Measurements from ENCODE around the gene C10orf62. TPM values are rescaled to one million over a fixed set of nuclear protein-coding genes. Genes with fewer than 3 reads are reported as not detected.

C10orf62 gene
- total RNA-seq, 4 donors from 2014 or later: 0.41 to 0.55 TPM; not detected in 2

GRCh38 chr10:97577701-97578100, 11.8 kb upstream of the C10orf62 start:
- Histone ChIP-seq H3K27me3 (no peaks in the 10 kb centered on the region), H3K36me3 (peaks cover 0 to 21% of the 10 kb centered on the region in 2 donors), H3K27ac (peak overlapping the region; percentile 90 to 92 (median 91)), H3K4me3 (no peak overlapping the region), H3K4me1 (peaks cover 28 to 30% of the 10 kb centered on the region in 2 donors), H3K9me3 (no peaks in the 10 kb centered on the region)
- no peak for DNase-seq
- in situ Hi-C loops (cut with MboI; ENCODE audit: low sequenced_read_pairs in 4 of 4) (no loop called here), intact Hi-C loops (cut with DNase I; ENCODE audit: low total_unique reads) (no loop called here)
- TF ChIP-seq POLR2A (IDR thresholded peaks at IDR 0.05): no peak
- TF ChIP-seq, protein P1, sequence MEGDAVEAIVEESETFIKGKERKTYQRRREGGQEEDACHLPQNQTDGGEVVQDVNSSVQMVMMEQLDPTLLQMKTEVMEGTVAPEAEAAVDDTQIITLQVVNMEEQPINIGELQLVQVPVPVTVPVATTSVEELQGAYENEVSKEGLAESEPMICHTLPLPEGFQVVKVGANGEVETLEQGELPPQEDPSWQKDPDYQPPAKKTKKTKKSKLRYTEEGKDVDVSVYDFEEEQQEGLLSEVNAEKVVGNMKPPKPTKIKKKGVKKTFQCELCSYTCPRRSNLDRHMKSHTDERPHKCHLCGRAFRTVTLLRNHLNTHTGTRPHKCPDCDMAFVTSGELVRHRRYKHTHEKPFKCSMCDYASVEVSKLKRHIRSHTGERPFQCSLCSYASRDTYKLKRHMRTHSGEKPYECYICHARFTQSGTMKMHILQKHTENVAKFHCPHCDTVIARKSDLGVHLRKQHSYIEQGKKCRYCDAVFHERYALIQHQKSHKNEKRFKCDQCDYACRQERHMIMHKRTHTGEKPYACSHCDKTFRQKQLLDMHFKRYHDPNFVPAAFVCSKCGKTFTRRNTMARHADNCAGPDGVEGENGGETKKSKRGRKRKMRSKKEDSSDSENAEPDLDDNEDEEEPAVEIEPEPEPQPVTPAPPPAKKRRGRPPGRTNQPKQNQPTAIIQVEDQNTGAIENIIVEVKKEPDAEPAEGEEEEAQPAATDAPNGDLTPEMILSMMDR (IDR thresholded peaks at IDR 0.05 in 4 of 5, conservative IDR thresholded peaks at IDR 0.05 in 1 of 5): no peak
- ATAC-seq: no peak

DNA sequence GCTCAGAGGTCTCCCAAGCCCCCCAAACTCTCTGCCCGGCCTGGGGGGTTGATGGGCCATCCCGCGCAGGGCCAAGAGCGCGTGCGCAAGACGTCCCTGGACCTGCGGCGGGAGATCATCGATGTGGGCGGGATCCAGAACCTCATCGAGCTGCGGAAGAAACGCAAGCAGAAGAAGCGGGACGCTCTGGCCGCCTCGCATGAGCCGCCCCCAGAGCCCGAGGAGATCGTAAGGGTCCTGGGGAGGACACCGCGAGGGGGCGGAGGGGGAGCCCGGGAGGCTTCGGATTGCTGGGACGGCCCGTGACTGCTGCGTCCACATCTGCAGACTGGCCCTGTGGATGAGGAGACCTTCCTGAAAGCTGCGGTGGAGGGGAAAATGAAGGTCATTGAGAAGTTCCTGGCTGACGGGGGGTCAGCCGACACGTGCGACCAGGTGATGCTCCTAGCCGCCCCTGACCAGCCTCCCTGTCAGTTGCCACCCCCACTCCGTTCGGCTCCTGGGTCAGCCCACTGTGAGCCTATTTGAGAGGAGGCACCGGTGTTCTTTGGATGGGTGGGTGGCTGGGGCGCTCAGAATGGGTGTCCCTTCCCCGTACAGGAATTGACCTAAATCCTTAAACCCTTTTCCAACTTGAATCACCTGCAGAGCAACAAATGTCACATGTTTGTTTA, 11.2 kb upstream of the C10orf62 start:
- ATAC-seq (no peak), DNase-seq (no peak)
- in situ Hi-C loops (cut with MboI; ENCODE audit: low sequenced_read_pairs in 4 of 4) (no loop called here), intact Hi-C loops (cut with DNase I; ENCODE audit: low total_unique reads) (no loop called here)
- peaks cover 27% of the 10 kb centered on the region in 2 donors for H3K4me1 ChIP-seq
- H3K4me3 ChIP-seq: no peak overlapping the region
- H3K36me3 ChIP-seq: peaks cover 0 to 21% of the 10 kb centered on the region in 2 donors
- no peak for TF ChIP-seq POLR2A (IDR thresholded peaks at IDR 0.05)
- no peaks in the 10 kb centered on the region for H3K9me3 ChIP-seq
- H3K27me3 ChIP-seq: no peaks in the 10 kb centered on the region
- H3K27ac ChIP-seq: peak overlapping the region; percentile 90 to 92 (median 91)

DNA sequence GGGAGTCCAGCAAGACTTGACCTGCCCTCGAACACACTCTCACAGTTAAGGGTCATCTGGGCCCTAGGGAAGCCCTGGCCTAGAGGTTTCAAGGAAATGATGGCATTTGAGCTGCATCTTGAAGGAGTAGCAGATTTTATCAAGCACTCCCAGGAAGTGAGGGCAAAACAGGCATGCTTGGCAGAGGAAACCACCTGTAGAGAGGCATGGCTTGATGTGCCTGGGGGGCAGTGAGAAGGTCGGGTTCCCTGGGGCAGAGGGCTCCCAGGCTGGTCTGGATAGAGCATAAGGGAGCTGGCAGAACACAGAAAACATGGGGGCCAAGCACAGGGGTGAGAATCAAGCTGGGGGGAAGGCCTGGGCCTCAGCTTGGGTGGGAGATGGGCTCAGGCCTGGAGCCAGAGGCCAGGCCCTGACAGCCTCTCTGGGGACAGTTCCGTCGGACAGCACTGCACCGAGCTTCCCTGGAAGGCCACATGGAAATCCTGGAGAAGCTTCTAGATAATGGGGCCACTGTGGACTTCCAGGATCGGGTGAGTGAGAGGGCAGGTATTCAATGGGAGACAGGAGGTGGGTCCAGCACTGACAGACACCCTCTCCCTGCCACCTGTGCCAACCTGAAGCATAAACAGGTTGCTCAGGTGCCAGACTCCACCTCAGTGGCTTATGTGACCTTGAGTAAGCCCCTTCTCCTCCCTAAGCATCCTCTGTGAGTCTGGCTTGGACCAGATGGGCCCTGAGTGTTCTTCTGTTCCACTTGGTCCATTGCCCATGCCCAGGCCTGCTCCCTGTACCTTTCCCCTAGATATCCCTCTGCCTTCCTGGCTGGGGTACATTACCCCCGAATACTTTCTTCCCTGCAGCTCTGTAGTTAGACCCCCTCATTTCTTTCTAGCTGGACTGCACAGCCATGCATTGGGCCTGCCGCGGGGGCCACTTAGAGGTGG, 8.8 kb upstream of the C10orf62 start:
- no peak for ATAC-seq

DNA sequence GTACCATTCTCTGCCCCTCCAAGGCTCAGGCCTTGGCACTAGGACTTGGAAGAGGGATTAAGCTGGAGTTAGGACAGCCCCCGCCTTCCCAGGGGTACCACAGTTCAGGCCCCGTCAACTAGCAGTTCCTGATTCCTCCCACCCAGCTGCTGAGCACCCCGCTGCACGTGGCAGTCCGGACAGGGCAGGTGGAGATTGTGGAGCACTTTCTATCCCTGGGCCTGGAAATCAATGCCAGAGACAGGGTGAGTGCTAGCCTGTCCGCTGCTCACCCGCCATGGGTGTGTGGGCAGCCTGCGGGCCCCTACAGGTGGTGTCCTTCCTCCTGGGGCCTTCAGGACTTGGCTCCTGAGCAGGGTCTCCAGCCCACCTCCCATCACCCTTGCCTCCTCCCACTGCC, 7.4 kb upstream of the C10orf62 start:
- no peak for TF ChIP-seq POLR2A (IDR thresholded peaks at IDR 0.05)
- TF ChIP-seq, protein P1 (IDR thresholded peaks at IDR 0.05 in 4 of 5, conservative IDR thresholded peaks at IDR 0.05 in 1 of 5): no peak
- Histone ChIP-seq H3K9me3 (no peaks in the 10 kb centered on the region), H3K36me3 (peaks cover 0 to 17% of the 10 kb centered on the region in 2 donors), H3K4me3 (no peak overlapping the region), H3K27ac (peak overlapping the region; percentile 83 to 94 (median 92)), H3K4me1 (peaks cover 6 to 24% of the 10 kb centered on the region in 2 donors), H3K27me3 (no peaks in the 10 kb centered on the region)
- no peak for DNase-seq
- in situ Hi-C loops (cut with MboI; ENCODE audit: low sequenced_read_pairs in 4 of 4): no loop called here
- ATAC-seq: no peak
- intact Hi-C loops (cut with DNase I; ENCODE audit: low total_unique reads): no loop called here

More for the DNA sequence above, 8.8 kb upstream of the C10orf62 start:
- H3K4me1 ChIP-seq: peaks cover 12 to 27% of the 10 kb centered on the region in 2 donors
- H3K27ac ChIP-seq: peak overlapping the region; percentile 54 to 92 (median 76)
- TF ChIP-seq, protein P1 (IDR thresholded peaks at IDR 0.05 in 4 of 5, conservative IDR thresholded peaks at IDR 0.05 in 1 of 5): no peak
- TF ChIP-seq POLR2A (IDR thresholded peaks at IDR 0.05): no peak
- H3K9me3 ChIP-seq: no peaks in the 10 kb centered on the region
- no peaks in the 10 kb centered on the region for H3K27me3 ChIP-seq
- peaks cover 0 to 21% of the 10 kb centered on the region in 2 donors for H3K36me3 ChIP-seq
- intact Hi-C loops (cut with DNase I; ENCODE audit: low total_unique reads) (no loop called here), in situ Hi-C loops (cut with MboI; ENCODE audit: low sequenced_read_pairs in 4 of 4) (no loop called here)
- H3K4me3 ChIP-seq: no peak overlapping the region
- no peak for DNase-seq

GRCh38 chr10:97583476-97583875, 6.0 kb upstream of the C10orf62 start:
- TF ChIP-seq, protein P1 (IDR thresholded peaks at IDR 0.05 in 4 of 5, conservative IDR thresholded peaks at IDR 0.05 in 1 of 5): no peak
- TF ChIP-seq POLR2A (IDR thresholded peaks at IDR 0.05): no peak
- H3K27me3 ChIP-seq: no peaks in the 10 kb centered on the region
- peaks cover 0 to 6% of the 10 kb centered on the region in 2 donors for H3K36me3 ChIP-seq
- no peak for ATAC-seq
- intact Hi-C loops (cut with DNase I; ENCODE audit: low total_unique reads) (no loop called here), in situ Hi-C loops (cut with MboI; ENCODE audit: low sequenced_read_pairs in 4 of 4) (no loop called here)
- H3K4me3 ChIP-seq: no peak overlapping the region
- peaks cover 6 to 24% of the 10 kb centered on the region in 2 donors for H3K4me1 ChIP-seq
- H3K27ac ChIP-seq: peak overlapping the region; percentile 83 to 94 (median 92)
- no peaks in the 10 kb centered on the region for H3K9me3 ChIP-seq
- DNase-seq: no peak
